ENCODE results near the gene C19orf81. TPM values are rescaled to one million over a fixed set of nuclear protein-coding genes. Genes with fewer than 3 reads are reported as not detected.

C19orf81 gene
- total and polyA plus RNA-seq, 4 donors = 1.4 to 7.1 (median 6.2) TPM

- Histone ChIP-seq H3K9me3 (ENCODE audit: control insufficient read depth, insufficient read depth, low read length) (no peaks in the 10 kb centered on the region), H3K4me1 (ENCODE audit: control insufficient read depth, insufficient read depth, low read length) (peaks cover 30% of the 10 kb centered on the region), H3K27ac (ENCODE audit: low read depth, low read length) (no peak overlapping the region), H3K4me3 (ENCODE audit: low read depth, low read length) (no peak overlapping the region), H3K27me3 (ENCODE audit: control insufficient read depth, insufficient read depth, low read length) (peaks cover 10% of the 10 kb centered on the region), H3K36me3 (ENCODE audit: control insufficient read depth, insufficient read depth, low read length) (peaks cover 22% of the 10 kb centered on the region)
- DNase-seq (ENCODE audit: low read depth in 4 of 6, low spot score in 6 of 6) = peak in 1 of 6 donors; percentile 12
- 0% methylated on average over 26 of the region's 51 CpGs for WGBS (ENCODE audit: insufficient coverage)
These were observed 45.5 kb downstream of the C19orf81 start for GRCh38 chr19:50694815-50695145.

GRCh38 chr19:50695251-50696093 lies 46.2 kb downstream of the C19orf81 start:
- H3K27me3 ChIP-seq (ENCODE audit: control insufficient read depth, insufficient read depth, low read length) = peaks cover 10% of the 10 kb centered on the region
- H3K4me3 ChIP-seq (ENCODE audit: low read depth, low read length) = peak overlapping the region; percentile 11
- no peak overlapping the region for H3K27ac ChIP-seq (ENCODE audit: low read depth, low read length)
- no peaks in the 10 kb centered on the region for H3K9me3 ChIP-seq (ENCODE audit: control insufficient read depth, insufficient read depth, low read length)
- peaks cover 29% of the 10 kb centered on the region for H3K36me3 ChIP-seq (ENCODE audit: control insufficient read depth, insufficient read depth, low read length)
- peak in 5 of 6 donors; percentile 46 to 96 (median 76) for DNase-seq (ENCODE audit: low read depth in 4 of 6, low spot score in 6 of 6)
- peaks cover 30% of the 10 kb centered on the region for H3K4me1 ChIP-seq (ENCODE audit: control insufficient read depth, insufficient read depth, low read length)
- WGBS (ENCODE audit: insufficient coverage) = under 1% methylated on average over 57 of the region's 81 CpGs

GRCh38 chr19:50696094-50696483 lies 46.8 kb downstream of the C19orf81 start:
- H3K36me3 ChIP-seq (ENCODE audit: control insufficient read depth, insufficient read depth, low read length) = peaks cover 31% of the 10 kb centered on the region
- peaks cover 10% of the 10 kb centered on the region for H3K27me3 ChIP-seq (ENCODE audit: control insufficient read depth, insufficient read depth, low read length)
- DNase-seq (ENCODE audit: low read depth in 4 of 6, low spot score in 6 of 6) = no peak
- H3K4me1 ChIP-seq (ENCODE audit: control insufficient read depth, insufficient read depth, low read length) = peaks cover 30% of the 10 kb centered on the region
- 55% methylated on average over 12 of the region's 15 CpGs for WGBS (ENCODE audit: insufficient coverage)
- H3K9me3 ChIP-seq (ENCODE audit: control insufficient read depth, insufficient read depth, low read length) = no peaks in the 10 kb centered on the region
- H3K4me3 ChIP-seq (ENCODE audit: low read depth, low read length) = no peak overlapping the region
- no peak overlapping the region for H3K27ac ChIP-seq (ENCODE audit: low read depth, low read length)

GRCh38 chr19:50697414-50698124 lies 48.3 kb downstream of the C19orf81 start:
- Histone ChIP-seq H3K4me1 (ENCODE audit: control insufficient read depth, insufficient read depth, low read length) (peaks cover 30% of the 10 kb centered on the region), H3K27me3 (ENCODE audit: control insufficient read depth, insufficient read depth, low read length) (peaks cover 8% of the 10 kb centered on the region), H3K9me3 (ENCODE audit: control insufficient read depth, insufficient read depth, low read length) (no peaks in the 10 kb centered on the region), H3K36me3 (ENCODE audit: control insufficient read depth, insufficient read depth, low read length) (peaks cover 37% of the 10 kb centered on the region), H3K27ac (ENCODE audit: low read depth, low read length) (no peak overlapping the region), H3K4me3 (ENCODE audit: low read depth, low read length) (no peak overlapping the region)
- no peak for DNase-seq (ENCODE audit: low read depth in 4 of 6, low spot score in 6 of 6)
- WGBS (ENCODE audit: insufficient coverage) = 80% methylated on average over 4 of the region's 13 CpGs

- Histone ChIP-seq H3K4me1 (ENCODE audit: control insufficient read depth, insufficient read depth, low read length) (peaks cover 4% of the 10 kb centered on the region), H3K9me3 (ENCODE audit: control insufficient read depth, insufficient read depth, low read length) (no peaks in the 10 kb centered on the region), H3K27ac (ENCODE audit: low read depth, low read length) (no peak overlapping the region), H3K36me3 (ENCODE audit: control insufficient read depth, insufficient read depth, low read length) (peaks cover 52% of the 10 kb centered on the region), H3K27me3 (ENCODE audit: control insufficient read depth, insufficient read depth, low read length) (no peaks in the 10 kb centered on the region), H3K4me3 (ENCODE audit: low read depth, low read length) (no peak overlapping the region)
- WGBS (ENCODE audit: insufficient coverage) = 90% methylated on average over 10 of the region's 13 CpGs
- no peak for DNase-seq (ENCODE audit: low read depth in 4 of 6, low spot score in 6 of 6)
These were observed 52.2 kb downstream of the C19orf81 start for GRCh38 chr19:50701367-50701985.

GRCh38 chr19:50702158-50702870 lies 53.1 kb downstream of the C19orf81 start:
- H3K9me3 ChIP-seq (ENCODE audit: control insufficient read depth, insufficient read depth, low read length) = no peaks in the 10 kb centered on the region
- H3K27ac ChIP-seq (ENCODE audit: low read depth, low read length) = no peak overlapping the region
- no peak overlapping the region for H3K4me3 ChIP-seq (ENCODE audit: low read depth, low read length)
- H3K36me3 ChIP-seq (ENCODE audit: control insufficient read depth, insufficient read depth, low read length) = peaks cover 47% of the 10 kb centered on the region
- DNase-seq (ENCODE audit: low read depth in 4 of 6, low spot score in 6 of 6) = no peak
- no peaks in the 10 kb centered on the region for H3K4me1 ChIP-seq (ENCODE audit: control insufficient read depth, insufficient read depth, low read length)
- 85% methylated on average over 18 of the region's 23 CpGs for WGBS (ENCODE audit: insufficient coverage)
- no peaks in the 10 kb centered on the region for H3K27me3 ChIP-seq (ENCODE audit: control insufficient read depth, insufficient read depth, low read length)

GRCh38 chr19:50702871-50703829 lies 53.9 kb downstream of the C19orf81 start:
- DNase-seq (ENCODE audit: low read depth in 4 of 6, low spot score in 6 of 6) = no peak
- H3K4me1 ChIP-seq (ENCODE audit: control insufficient read depth, insufficient read depth, low read length) = no peaks in the 10 kb centered on the region
- 76% methylated on average over 45 of the region's 47 CpGs for WGBS (ENCODE audit: insufficient coverage)
- no peaks in the 10 kb centered on the region for H3K9me3 ChIP-seq (ENCODE audit: control insufficient read depth, insufficient read depth, low read length)
- no peaks in the 10 kb centered on the region for H3K27me3 ChIP-seq (ENCODE audit: control insufficient read depth, insufficient read depth, low read length)
- H3K27ac ChIP-seq (ENCODE audit: low read depth, low read length) = no peak overlapping the region
- H3K36me3 ChIP-seq (ENCODE audit: control insufficient read depth, insufficient read depth, low read length) = peaks cover 54% of the 10 kb centered on the region
- no peak overlapping the region for H3K4me3 ChIP-seq (ENCODE audit: low read depth, low read length)

GRCh38 chr19:50703915-50704796 lies 54.9 kb downstream of the C19orf81 start:
- no peak overlapping the region for H3K4me3 ChIP-seq (ENCODE audit: low read depth, low read length)
- WGBS (ENCODE audit: insufficient coverage) = 47% methylated on average over 19 of the region's 22 CpGs
- no peaks in the 10 kb centered on the region for H3K27me3 ChIP-seq (ENCODE audit: control insufficient read depth, insufficient read depth, low read length)
- no peaks in the 10 kb centered on the region for H3K9me3 ChIP-seq (ENCODE audit: control insufficient read depth, insufficient read depth, low read length)
- DNase-seq (ENCODE audit: low read depth in 4 of 6, low spot score in 6 of 6) = peak in 2 of 6 donors; percentile 32 to 58
- H3K4me1 ChIP-seq (ENCODE audit: control insufficient read depth, insufficient read depth, low read length) = no peaks in the 10 kb centered on the region
- no peak overlapping the region for H3K27ac ChIP-seq (ENCODE audit: low read depth, low read length)
- H3K36me3 ChIP-seq (ENCODE audit: control insufficient read depth, insufficient read depth, low read length) = peaks cover 60% of the 10 kb centered on the region

Measured in spinal cord (tissue), 10 donors.